Type B pancreatic cell (in vitro differentiated cells): ENCODE data around the gene ATP6V1A. TPM values are rescaled to one million over a fixed set of nuclear protein-coding genes. Genes with fewer than 3 reads are reported as not detected.

Experiments used
- DNase-seq: peaks from one replicate; pipeline ENCODE4 v3.0.0; 2021; ENCODE audit warnings: mixed read lengths; ENCODE audit not compliant: unreplicated experiment; ENCODE audit errors: extremely low spot score
- H3K27ac Mint-ChIP-seq: 2 replicates; pipeline ENCODE4 v1.8.0; 2021; ENCODE audit warnings: mild to moderate bottlenecking, mixed read lengths
- H3K27me3 Mint-ChIP-seq: 2 replicates; pipeline ENCODE4 v1.8.0; 2021; ENCODE audit warnings: mixed read lengths
- H3K36me3 Mint-ChIP-seq: 2 replicates; pipeline ENCODE4 v1.8.0; 2021; ENCODE audit warnings: mixed read lengths
- H3K4me1 Mint-ChIP-seq: one replicate; pipeline ENCODE4 v1.8.0; 2021; ENCODE audit warnings: mixed read lengths; ENCODE audit not compliant: unreplicated experiment
- H3K4me3 Mint-ChIP-seq: 2 replicates; pipeline ENCODE4 v1.8.0; 2021; ENCODE audit warnings: mild to moderate bottlenecking, mixed read lengths
- H3K9me3 Mint-ChIP-seq: 2 replicates; pipeline ENCODE4 v1.8.0; 2021; ENCODE audit warnings: mixed read lengths
- total RNA-seq: library from RNA; stranded (reverse); gene quantifications from 2 replicates; pipeline ENCODE4 v1.2.1, GENCODE V29; 2021; ENCODE audit warnings: low replicate concordance
- TF ChIP-seq, protein P1 (sequence below): fragments of 200-600 bp; sonication (generic); conservative IDR thresholded peaks from 2 replicates; pipeline ENCODE4 v1.5.0; 2021; ENCODE audit warnings: antibody characterized with exemption, mild to moderate bottlenecking

Gene ATP6V1A
- total RNA-seq, 1 donor from 2014 or later, result 71.5 TPM

DNA sequence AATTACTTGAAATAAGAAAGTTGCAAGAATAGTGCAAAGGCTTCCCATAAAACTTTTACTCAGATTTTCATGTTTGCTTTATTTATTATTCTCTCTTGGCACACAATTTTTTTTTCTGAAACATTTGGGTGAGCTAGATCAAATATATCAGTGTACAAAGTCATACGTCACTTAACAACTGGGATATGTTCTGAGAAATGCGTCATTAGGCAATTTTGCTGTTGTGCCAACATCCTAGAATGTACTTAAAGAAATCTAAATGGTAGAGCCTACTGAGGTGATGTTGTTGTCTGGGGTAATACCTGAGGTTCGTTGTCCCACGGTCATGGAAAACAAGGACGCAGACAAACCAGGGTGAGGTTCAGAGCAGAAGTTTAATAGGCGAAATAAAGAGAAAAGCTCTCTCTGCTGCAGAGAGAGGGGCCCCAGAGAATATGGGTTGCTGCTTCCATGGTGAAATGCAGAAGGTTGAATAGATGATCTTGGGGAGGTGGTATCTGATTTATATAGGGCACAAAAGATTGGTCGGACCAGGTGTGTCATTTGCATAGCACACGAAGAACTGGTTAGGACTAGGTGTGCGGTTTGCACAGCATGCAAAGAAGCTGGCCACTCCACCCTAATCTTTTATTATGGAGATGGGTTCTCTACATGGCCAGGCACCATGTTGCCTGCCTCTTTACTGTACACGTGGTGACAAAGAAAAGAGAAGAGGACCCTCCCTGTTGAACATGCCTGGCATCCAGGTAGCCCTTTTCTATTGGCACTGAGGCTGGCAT lies 82.9 kb downstream of the ATP6V1A start:
- no peaks in the 10 kb centered on the region for H3K27me3 Mint-ChIP-seq
- H3K9me3 Mint-ChIP-seq, result peaks cover 10% of the 10 kb centered on the region
- H3K4me3 Mint-ChIP-seq, result no peak overlapping the region
- no peak for DNase-seq
- H3K36me3 Mint-ChIP-seq, result no peaks in the 10 kb centered on the region
- TF ChIP-seq, protein P1, sequence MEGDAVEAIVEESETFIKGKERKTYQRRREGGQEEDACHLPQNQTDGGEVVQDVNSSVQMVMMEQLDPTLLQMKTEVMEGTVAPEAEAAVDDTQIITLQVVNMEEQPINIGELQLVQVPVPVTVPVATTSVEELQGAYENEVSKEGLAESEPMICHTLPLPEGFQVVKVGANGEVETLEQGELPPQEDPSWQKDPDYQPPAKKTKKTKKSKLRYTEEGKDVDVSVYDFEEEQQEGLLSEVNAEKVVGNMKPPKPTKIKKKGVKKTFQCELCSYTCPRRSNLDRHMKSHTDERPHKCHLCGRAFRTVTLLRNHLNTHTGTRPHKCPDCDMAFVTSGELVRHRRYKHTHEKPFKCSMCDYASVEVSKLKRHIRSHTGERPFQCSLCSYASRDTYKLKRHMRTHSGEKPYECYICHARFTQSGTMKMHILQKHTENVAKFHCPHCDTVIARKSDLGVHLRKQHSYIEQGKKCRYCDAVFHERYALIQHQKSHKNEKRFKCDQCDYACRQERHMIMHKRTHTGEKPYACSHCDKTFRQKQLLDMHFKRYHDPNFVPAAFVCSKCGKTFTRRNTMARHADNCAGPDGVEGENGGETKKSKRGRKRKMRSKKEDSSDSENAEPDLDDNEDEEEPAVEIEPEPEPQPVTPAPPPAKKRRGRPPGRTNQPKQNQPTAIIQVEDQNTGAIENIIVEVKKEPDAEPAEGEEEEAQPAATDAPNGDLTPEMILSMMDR, result no peak
- H3K27ac Mint-ChIP-seq, result no peak overlapping the region
- H3K4me1 Mint-ChIP-seq, result no peaks in the 10 kb centered on the region

DNA sequence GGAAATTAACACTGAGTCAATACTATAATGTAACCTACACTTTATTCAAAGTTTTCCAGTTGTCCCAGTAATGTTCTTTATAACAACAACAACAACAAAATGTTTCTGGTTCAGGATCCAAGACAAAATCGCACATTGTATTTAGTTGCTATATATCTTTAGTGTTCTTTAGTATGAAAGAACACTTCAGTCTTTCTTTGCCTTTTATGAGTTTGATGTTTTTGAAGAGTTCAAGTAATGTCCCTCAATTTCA lies 84.2 kb downstream of the ATP6V1A start:
- Mint-ChIP-seq H3K27ac (no peak overlapping the region), H3K36me3 (no peaks in the 10 kb centered on the region), H3K4me1 (no peaks in the 10 kb centered on the region), H3K4me3 (no peak overlapping the region), H3K9me3 (peaks cover 10% of the 10 kb centered on the region), H3K27me3 (no peaks in the 10 kb centered on the region)
- no peak for DNase-seq
- TF ChIP-seq, protein P1, result no peak

DNA sequence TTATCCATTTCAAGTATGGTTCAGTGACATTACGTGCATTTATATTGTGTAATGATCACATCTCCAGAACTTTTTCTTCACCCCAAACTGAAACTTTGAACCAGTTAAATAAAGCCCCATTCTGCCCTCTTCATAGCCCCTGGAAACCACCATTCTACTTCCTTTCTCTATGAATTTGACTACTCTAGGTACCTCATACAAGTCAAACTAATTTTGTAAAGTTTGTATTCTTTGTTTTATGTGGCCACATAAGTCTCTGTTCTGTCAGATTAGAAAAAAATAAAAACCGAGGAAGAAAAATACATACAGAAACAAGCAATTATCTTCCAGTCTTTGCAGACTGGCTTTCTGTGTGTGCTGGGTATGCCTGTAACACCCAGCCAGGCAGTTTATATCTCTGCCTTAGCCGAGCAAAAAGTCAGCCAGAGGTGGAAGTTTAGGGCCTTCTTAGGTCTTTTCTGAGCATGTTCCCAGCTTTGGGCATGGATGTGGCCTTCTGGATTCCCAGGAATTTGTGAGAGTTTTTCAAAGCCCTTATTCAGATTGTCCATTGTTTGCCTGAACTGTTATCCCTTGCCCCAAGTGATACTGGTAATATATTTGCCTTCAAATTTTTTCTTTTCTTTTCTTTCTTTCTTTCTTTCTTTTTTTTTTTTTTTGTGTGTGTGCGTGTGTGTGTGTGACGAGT lies 85.8 kb downstream of the ATP6V1A start:
- Mint-ChIP-seq H3K27me3 (no peaks in the 10 kb centered on the region), H3K9me3 (peaks cover 10% of the 10 kb centered on the region), H3K36me3 (no peaks in the 10 kb centered on the region), H3K4me3 (no peak overlapping the region), H3K4me1 (no peaks in the 10 kb centered on the region), H3K27ac (no peak overlapping the region)
- TF ChIP-seq, protein P1, result no peak
- DNase-seq, result no peak

DNA sequence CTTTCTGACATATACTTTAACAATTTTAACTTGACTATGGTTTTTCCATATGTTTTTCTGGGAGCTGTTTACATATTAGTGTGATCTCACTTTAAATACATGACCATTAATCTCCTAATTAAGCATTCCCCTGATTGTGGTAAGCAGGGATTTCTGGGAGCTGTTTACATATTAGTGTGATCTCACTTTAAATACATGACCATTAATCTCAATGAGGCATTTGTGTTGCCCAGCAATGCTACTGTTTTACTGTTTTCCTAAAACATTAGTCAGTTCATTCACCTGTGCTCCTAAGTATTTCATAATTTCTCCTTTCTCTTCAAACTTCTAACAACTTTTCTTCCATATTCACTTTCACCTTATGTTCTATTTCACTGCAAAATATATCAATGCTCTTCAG lies 88.1 kb downstream of the ATP6V1A start:
- peaks cover 10% of the 10 kb centered on the region for H3K9me3 Mint-ChIP-seq
- no peak for DNase-seq
- H3K36me3 Mint-ChIP-seq, result no peaks in the 10 kb centered on the region
- no peak overlapping the region for H3K4me3 Mint-ChIP-seq
- TF ChIP-seq, protein P1, result no peak
- no peaks in the 10 kb centered on the region for H3K27me3 Mint-ChIP-seq
- peaks cover 12% of the 10 kb centered on the region for H3K4me1 Mint-ChIP-seq
- peak overlapping the region; percentile 5 for H3K27ac Mint-ChIP-seq

DNA sequence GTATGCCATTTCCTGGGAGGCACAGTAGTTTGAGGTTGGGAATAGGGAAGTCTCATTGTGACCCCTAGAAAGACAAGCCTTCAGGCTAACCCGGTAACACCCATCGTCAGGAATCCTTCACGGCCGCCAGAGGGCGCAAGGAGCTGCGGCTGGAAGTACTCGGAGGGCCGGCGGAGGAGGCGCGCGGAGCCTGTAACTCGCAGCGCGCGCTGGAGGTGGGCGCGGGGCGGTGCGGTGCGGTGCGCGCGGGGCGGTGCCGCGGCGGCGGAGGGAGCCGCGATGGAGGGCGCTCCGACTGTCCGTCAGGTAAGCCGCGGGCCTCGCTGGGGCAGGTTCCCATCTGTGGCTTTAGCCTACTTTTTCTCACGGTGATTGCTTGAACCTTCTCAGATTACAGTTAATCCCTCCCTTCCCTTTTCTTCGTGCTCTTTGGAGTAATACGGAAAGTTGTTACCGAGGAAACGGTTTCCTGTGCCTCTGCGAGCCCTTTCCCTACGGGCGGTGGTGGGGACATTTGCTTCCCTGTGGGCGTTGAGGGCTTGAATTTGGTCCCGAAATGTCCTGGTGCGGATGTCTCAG lies 91.9 kb downstream of the ATP6V1A start, which contains the start of gene GRAMD1C:
Gene GRAMD1C, plus strand, starts transcription at position 158 of the 579 bp plus-strand sequence. Its CDS starts 122 bp downstream, at position 280.
- no peaks in the 10 kb centered on the region for H3K9me3 Mint-ChIP-seq
- DNase-seq, result peak; percentile 88
- H3K27ac Mint-ChIP-seq, result peak within 1 kb of the TSS; percentile 48
- peak within 1 kb of the TSS; percentile 88 for H3K4me3 Mint-ChIP-seq
- TF ChIP-seq, protein P1, result peak; percentile 92
- no peaks in the 10 kb centered on the region for H3K27me3 Mint-ChIP-seq
- H3K4me1 Mint-ChIP-seq, result peaks cover 12% of the 10 kb centered on the region
- no peaks in the 10 kb centered on the region for H3K36me3 Mint-ChIP-seq
